Osteoblast (primary cell): ENCODE data around the gene ALX4. TPM values are rescaled to one million over a fixed set of nuclear protein-coding genes. Genes with fewer than 3 reads are reported as not detected.

ENCODE experiments used
- DNase-seq: peaks from one replicate; pipeline ENCODE4 v3.0.0; 2011; ENCODE audit warnings: low spot score, mixed read lengths; ENCODE audit not compliant: insufficient read length; ENCODE audit errors: missing footprints
- H2AFZ ChIP-seq: 2 replicates; pipeline ENCODE4 v1.6.0; 2011; ENCODE audit warnings: mild to moderate bottlenecking, low read length
- H3K27ac ChIP-seq: 2 replicates; pipeline ENCODE4 v1.5.1; 2011; ENCODE audit warnings: mild to moderate bottlenecking, low read depth, low read length, moderate library complexity
- H3K27me3 ChIP-seq: 2 replicates; pipeline ENCODE4 v1.6.0; 2012; ENCODE audit warnings: mild to moderate bottlenecking, control low read depth, inconsistent platforms, low read length, moderate library complexity; ENCODE audit not compliant: insufficient read depth
- H3K36me3 ChIP-seq: 2 replicates; pipeline ENCODE4 v1.5.1; 2011; ENCODE audit warnings: mild to moderate bottlenecking, low read length, control low read depth, moderate library complexity; ENCODE audit not compliant: insufficient read depth
- H3K4me1 ChIP-seq: 2 replicates; pipeline ENCODE4 v1.5.1; 2011; ENCODE audit warnings: mild to moderate bottlenecking, low read length, control low read depth, moderate library complexity; ENCODE audit not compliant: insufficient read depth
- H3K4me2 ChIP-seq: 2 replicates; pipeline ENCODE4 v1.6.0; 2011; ENCODE audit warnings: mild to moderate bottlenecking, low read length; ENCODE audit not compliant: insufficient read depth
- H3K4me3 ChIP-seq: fragments of 200-600 bp; sonication (generic); 3 replicates; pipeline ENCODE4 v1.5.1; 2012; ENCODE audit warnings: mild to moderate bottlenecking, low read length, inconsistent platforms; ENCODE audit not compliant: insufficient read depth
- H3K79me2 ChIP-seq: 2 replicates; pipeline ENCODE4 v1.6.0; 2012; ENCODE audit warnings: mild to moderate bottlenecking, low read length, control low read depth, inconsistent platforms; ENCODE audit not compliant: insufficient read depth
- H3K9me3 ChIP-seq: 2 replicates; pipeline ENCODE4 v1.5.1; 2011; ENCODE audit warnings: low read depth, low read length, control low read depth
- H4K20me1 ChIP-seq: 2 replicates; pipeline ENCODE4 v1.6.0; 2012; ENCODE audit warnings: mild to moderate bottlenecking, low read length, control low read depth; ENCODE audit not compliant: insufficient read depth
- CTCF ChIP-seq: IDR thresholded peaks from 2 replicates; pipeline ENCODE4 v1.5.1; 2011; ENCODE audit warnings: mild to moderate bottlenecking, low read depth, low read length, moderate library complexity; ENCODE audit errors: extremely low read depth
- total RNA-seq: library from RNA; depleted of rRNA; stranded (reverse); fragments of >200 nt; gene quantifications from 2 replicates; pipeline ENCODE4 v1.2.3, GENCODE V29; 2012

Gene ALX4
- total RNA-seq, 1 donor: under 0.01 TPM

GRCh38 chr11:44342616-44343015 lies 32.7 kb upstream of the ALX4 start:
- Histone ChIP-seq H3K36me3 (no peaks in the 10 kb centered on the region), H3K9me3 (no peaks in the 10 kb centered on the region), H3K4me2 (no peak overlapping the region), H3K4me3 (no peak overlapping the region), H3K4me1 (no peaks in the 10 kb centered on the region), H4K20me1 (no peaks in the 10 kb centered on the region), H2AFZ (no peak overlapping the region), H3K79me2 (no peaks in the 10 kb centered on the region), H3K27ac (no peak overlapping the region), H3K27me3 (peaks cover 49% of the 10 kb centered on the region)
- no peak for TF ChIP-seq CTCF
- no peak for DNase-seq

- no peaks in the 10 kb centered on the region for H3K36me3 ChIP-seq
Measured at GRCh38 chr11:44340656-44341055, 30.7 kb upstream of the ALX4 start.

GRCh38 chr11:44339530-44339883 lies 29.6 kb upstream of the ALX4 start:
- no peaks in the 10 kb centered on the region for H3K9me3 ChIP-seq
- no peaks in the 10 kb centered on the region for H3K79me2 ChIP-seq
- no peaks in the 10 kb centered on the region for H4K20me1 ChIP-seq
- no peak overlapping the region for H3K4me3 ChIP-seq
- H3K27ac ChIP-seq: no peak overlapping the region
- no peak for TF ChIP-seq CTCF
- no peak overlapping the region for H3K4me2 ChIP-seq
- H2AFZ ChIP-seq: no peak overlapping the region
- H3K4me1 ChIP-seq: no peaks in the 10 kb centered on the region
- H3K36me3 ChIP-seq: no peaks in the 10 kb centered on the region
- no peak for DNase-seq
- peaks cover 59% of the 10 kb centered on the region for H3K27me3 ChIP-seq

More at GRCh38 chr11:44340656-44341055, 30.7 kb upstream of the ALX4 start:
- DNase-seq: no peak
- Histone ChIP-seq H3K27me3 (peaks cover 60% of the 10 kb centered on the region), H3K4me2 (no peak overlapping the region), H2AFZ (no peak overlapping the region), H3K9me3 (no peaks in the 10 kb centered on the region), H3K27ac (no peak overlapping the region), H4K20me1 (no peaks in the 10 kb centered on the region), H3K79me2 (no peaks in the 10 kb centered on the region), H3K4me1 (no peaks in the 10 kb centered on the region), H3K4me3 (no peak overlapping the region)
- no peak for TF ChIP-seq CTCF

GRCh38 chr11:44338698-44339529 lies 29.0 kb upstream of the ALX4 start:
- Histone ChIP-seq H3K27ac (no peak overlapping the region), H3K36me3 (no peaks in the 10 kb centered on the region), H3K4me3 (no peak overlapping the region), H3K4me1 (no peaks in the 10 kb centered on the region), H4K20me1 (no peaks in the 10 kb centered on the region), H3K9me3 (no peaks in the 10 kb centered on the region), H3K4me2 (no peak overlapping the region), H3K79me2 (no peaks in the 10 kb centered on the region), H3K27me3 (peaks cover 60% of the 10 kb centered on the region), H2AFZ (no peak overlapping the region)
- TF ChIP-seq CTCF: no peak
- no peak for DNase-seq
